Measurements from ENCODE around the gene MED13L. TPM values are rescaled to one million over a fixed set of nuclear protein-coding genes. Genes with fewer than 3 reads are reported as not detected.

The MED13L gene
- total and polyA plus RNA-seq, 4 donors = 7.9 to 94.0 (median 37.7) TPM

- H3K4me3 ChIP-seq (ENCODE audit: low read depth in 1 of 3, low read length in 3 of 3) = no peak overlapping the region
- no peak for TF ChIP-seq ATF3 (IDR thresholded peaks at IDR 0.05)
- TF ChIP-seq YY1 (IDR thresholded peaks at IDR 0.05) = no peak
- TF ChIP-seq HNF4G (IDR thresholded peaks at IDR 0.05) = no peak
- no peak for TF ChIP-seq HNF4A (conservative IDR thresholded peaks at IDR 0.05)
- TF ChIP-seq CTCF (IDR thresholded peaks at IDR 0.05; ENCODE audit: low read depth, low read length, missing input control) = no peak
- no peak for TF ChIP-seq REST (IDR thresholded peaks at IDR 0.05)
- no peak for TF ChIP-seq GABPA (IDR thresholded peaks at IDR 0.05 in 1 of 2, conservative IDR thresholded peaks at IDR 0.05 in 1 of 2)
- TF ChIP-seq SP1 (IDR thresholded peaks at IDR 0.05) = no peak
- TF ChIP-seq ZBTB33 (IDR thresholded peaks at IDR 0.05) = no peak
- no peak for TF ChIP-seq NR2F2 (IDR thresholded peaks at IDR 0.05)
- TF ChIP-seq JUND (IDR thresholded peaks at IDR 0.05) = no peak
- no peak for TF ChIP-seq FOXA2 (IDR thresholded peaks at IDR 0.05)
- TF ChIP-seq MAX (IDR thresholded peaks at IDR 0.05) = no peak
- no peak for TF ChIP-seq TAF1 (conservative IDR thresholded peaks at IDR 0.05)
- TF ChIP-seq RAD21 (IDR thresholded peaks at IDR 0.05) = no peak
- TF ChIP-seq RXRA (IDR thresholded peaks at IDR 0.05) = no peak
- no peak for TF ChIP-seq EGR1 (IDR thresholded peaks at IDR 0.05; ENCODE audit: low read depth in 2 of 2)
- no peak for TF ChIP-seq FOXA1 (IDR thresholded peaks at IDR 0.05)
- H3K36me3 ChIP-seq (ENCODE audit: control insufficient read depth in 4 of 4, insufficient read depth in 3 of 4, low read depth in 1 of 4, low read length in 3 of 4) = no peaks in the 10 kb centered on the region
- WGBS = 97% methylated on average over 2 of the region's 2 CpGs
- H3K27ac ChIP-seq (ENCODE audit: low read depth in 1 of 2, low read length in 2 of 2) = no peak overlapping the region
- H3K27me3 ChIP-seq (ENCODE audit: control insufficient read depth in 4 of 4, insufficient read depth in 4 of 4, low read length in 3 of 4) = no peaks in the 10 kb centered on the region
- DNase-seq (ENCODE audit: low spot score) = no peak
- H3K9ac ChIP-seq (ENCODE audit: low read depth in 1 of 2, low read length in 2 of 2) = no peak overlapping the region
- H3K4me1 ChIP-seq (ENCODE audit: control insufficient read depth in 4 of 4, insufficient read depth in 4 of 4, low read length in 3 of 4) = peaks cover 0 to 7% (median under 1%) of the 10 kb centered on the region in 4 donors
- H3K9me3 ChIP-seq (ENCODE audit: control insufficient read depth in 4 of 4, low read length in 3 of 4) = no peaks in the 10 kb centered on the region
Measured at GRCh38 chr12:116298578-116298977, 21.1 kb upstream of the MED13L start.
